ENCODE measurements around the gene HMCN2.

HMCN2 gene

DNA sequence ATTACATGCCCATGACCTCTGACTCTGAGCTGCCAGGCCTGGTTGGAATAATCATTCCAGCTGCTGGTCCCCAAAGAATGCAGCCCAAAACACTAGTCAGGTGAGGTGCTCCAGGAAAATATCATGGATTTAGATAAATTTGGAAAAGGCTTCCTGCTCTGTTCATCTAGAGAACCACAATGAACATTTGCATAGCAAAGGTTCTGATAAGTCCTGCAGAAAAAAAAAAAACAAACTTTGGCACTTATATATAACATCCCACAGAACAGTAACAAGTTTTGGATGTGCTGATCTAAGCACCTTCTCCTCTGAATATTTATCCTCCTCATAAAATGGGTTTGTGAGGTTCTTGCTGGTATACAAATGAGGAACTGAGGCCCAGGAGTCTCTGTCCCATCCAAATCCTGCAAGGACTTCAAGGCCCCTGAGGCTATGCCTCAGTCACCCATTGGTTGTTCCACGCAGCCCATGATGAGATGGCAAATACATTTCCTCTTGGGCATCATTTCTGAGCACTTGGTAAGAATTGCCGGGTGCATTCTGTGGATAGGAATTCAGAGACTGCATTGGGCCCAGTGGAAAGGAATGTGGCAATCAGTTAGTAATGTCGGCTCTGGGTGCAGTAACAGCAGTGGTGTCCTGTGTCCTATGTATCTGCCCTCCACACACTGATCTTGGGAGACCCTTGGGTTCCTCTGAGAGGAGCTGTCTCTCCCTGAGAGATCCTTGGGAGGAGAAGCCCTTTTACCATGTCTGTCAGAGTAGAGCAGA is 105.8 kb downstream of the HMCN2 start:
- no peak for DNase-seq

- DNase-seq: no peak
These were observed 106.5 kb downstream of the HMCN2 start for GRCh38 chr9:130372057-130372456.

GRCh38 chr9:130373679-130374325 is 108.2 kb downstream of the HMCN2 start:
- DNase-seq: no peak

DNA sequence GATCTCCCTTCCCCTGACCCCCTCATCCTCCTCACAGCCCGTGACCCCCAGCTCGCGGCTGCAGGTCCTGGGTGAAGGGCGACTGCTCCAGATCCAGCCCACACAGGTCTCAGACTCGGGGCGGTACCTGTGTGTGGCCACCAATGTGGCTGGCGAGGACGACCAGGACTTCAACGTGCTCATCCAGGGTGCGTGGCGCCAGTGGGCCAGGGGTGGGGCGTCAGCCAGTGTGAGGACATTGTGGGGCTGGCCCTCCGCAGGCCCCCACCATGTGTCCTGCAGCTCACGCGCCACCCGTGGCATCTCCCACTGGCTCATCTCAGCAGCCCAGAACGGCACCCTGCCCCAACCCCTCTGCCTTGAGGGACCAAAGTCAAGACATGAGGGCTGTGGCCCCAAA is 112.1 kb downstream of the HMCN2 start:
- DNase-seq: no peak

DNA sequence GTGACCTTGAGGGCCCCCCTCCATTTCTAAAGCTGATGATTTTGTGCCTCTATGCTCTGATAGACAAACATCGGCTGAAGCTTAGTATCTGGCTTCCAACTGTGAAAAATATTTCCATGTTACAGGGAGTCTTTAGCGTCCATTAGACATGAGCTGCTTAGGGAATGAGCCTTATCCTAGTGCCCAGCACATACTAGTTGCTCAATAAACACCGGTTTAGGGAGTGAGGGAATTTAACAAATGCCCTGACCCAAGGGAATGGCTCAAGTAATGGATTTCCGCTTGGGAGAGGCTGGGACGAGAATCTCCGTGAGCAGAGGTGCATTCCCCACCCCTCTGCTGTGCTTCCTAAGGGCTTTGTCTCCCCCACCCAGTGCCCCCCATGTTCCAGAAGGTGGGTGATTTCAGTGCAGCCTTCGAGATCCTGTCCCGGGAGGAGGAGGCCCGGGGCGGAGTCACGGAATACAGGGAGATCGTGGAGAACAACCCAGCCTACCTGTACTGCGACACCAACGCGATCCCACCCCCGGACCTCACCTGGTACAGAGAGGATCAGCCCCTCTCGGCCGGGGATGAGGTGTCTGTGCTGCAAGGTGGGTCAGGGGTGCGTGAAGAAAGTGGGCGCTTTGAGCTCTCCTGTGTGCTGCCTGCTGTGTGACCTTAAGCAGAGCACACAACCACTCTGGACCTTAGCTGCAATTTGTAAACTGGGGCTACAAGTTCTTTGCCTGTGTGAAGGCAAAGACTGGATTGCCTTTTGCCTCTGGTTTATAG is 113.5 kb downstream of the HMCN2 start:
- DNase-seq: no peak

GRCh38 chr9:130379649-130379970 is 114.0 kb downstream of the HMCN2 start:
- no peak for DNase-seq

DNA sequence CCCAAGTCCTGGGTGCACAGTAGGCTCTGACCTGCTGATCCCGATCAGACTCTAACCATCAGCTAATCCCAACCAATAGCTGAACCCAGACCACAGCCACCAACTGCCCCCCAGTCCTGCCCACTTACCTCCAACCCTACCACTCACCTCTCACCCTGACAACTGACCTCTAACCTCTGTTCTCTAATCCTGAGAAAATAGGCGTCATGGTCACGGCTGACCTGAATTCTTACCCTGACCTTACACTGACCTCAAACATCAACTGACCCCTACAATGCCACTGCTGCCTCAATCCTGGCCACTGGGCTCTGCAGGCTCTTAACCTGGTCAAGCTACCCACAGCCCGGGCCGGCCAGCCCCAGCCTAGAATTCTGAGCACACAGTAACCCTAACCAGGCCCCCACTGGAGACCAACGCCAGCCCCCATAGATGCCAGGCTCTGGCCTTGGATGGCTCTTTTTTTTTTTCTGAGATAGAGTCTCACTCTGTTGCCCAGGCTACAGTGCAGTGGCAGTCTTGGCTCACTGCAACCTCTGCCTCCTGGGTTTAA is 115.4 kb downstream of the HMCN2 start:
- no peak for DNase-seq

DNA sequence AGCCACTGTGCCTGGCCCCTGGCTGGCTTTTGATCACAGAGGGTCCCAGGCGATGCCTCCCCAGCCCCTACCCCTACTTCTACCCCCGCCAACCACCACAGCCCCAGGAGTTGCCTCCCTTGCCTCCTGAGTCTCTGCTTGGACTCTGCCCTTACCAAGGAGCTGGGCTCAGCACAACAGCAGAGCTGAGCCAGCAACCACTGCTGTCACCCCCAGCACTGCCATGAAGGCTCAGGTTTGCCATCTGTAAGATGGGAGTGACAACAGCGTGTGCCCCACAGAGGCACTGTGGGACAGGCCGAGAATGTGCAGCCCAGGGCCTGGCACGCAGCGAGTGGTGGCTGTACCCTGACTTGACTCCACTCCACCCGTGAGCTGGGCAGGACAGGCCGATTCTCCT is 116.1 kb downstream of the HMCN2 start:
- no peak for DNase-seq

DNA sequence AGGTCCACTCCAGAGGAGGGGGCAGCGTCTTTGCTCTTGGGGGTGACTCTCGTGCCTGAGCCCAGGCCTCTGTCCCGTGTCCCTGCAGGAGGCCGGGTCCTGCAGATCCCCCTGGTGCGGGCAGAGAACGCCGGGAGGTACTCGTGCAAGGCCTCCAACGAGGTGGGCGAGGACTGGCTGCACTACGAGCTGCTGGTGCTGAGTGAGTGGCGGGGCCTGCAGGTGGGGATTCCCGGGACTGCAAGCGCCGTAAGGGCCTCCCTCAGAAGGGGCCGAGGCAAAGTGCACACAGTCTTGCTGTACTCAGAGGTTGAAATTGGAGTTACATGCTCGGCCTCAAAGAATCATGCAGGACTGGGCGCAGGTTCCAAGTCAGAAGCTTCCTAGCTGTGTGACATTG is 116.5 kb downstream of the HMCN2 start:
- DNase-seq: no peak

DNA sequence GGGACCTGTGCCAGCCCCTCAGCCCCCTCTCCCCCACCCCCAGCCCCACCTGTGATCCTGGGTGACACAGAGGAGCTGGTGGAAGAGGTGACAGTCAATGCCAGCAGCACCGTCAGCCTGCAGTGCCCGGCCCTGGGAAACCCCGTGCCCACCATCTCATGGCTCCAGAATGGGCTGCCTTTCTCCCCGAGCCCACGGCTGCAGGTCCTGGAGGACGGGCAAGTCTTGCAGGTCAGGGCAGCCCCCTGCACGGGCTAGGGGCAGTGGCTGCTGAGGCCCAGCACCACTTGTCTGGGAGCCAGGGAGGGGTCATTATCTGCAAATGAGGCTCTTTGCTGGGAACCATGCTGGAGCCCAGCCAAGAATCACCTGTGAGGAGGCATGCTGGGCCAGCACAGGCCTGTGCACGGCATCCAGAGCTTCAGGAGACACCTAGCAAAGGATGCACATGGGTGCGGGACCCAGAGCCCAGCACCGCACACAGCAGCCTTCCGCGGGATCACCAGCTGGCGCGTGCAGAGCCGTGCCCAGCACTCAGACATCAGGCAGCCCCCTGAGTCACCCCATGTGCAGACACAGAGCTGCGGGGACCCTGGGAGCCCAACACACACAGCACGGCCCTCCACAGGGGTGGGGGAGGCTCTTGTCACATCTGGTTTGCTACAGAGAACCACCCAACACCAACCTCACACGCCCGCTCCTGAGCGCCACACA is 117.2 kb downstream of the HMCN2 start:
- no peak for DNase-seq

DNA sequence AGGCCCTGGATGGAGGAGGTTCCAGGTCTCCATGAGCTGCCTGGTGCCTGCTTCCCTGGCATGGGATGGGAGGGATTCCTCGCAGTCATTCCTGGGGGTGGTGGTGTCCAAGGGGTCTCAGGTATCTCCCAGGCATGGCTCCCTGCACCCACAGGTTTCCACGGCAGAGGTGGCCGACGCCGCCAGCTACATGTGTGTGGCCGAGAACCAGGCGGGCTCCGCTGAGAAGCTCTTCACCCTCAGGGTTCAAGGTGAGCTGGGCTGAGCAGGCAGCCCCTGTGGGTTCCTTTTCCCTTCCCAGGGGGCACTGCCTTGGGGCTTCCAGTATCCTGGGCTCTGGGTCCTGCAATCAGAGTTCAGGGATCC is 117.8 kb downstream of the HMCN2 start:
- no peak for DNase-seq

GRCh38 chr9:130383979-130384676 is 118.6 kb downstream of the HMCN2 start:
- no peak for DNase-seq

DNA sequence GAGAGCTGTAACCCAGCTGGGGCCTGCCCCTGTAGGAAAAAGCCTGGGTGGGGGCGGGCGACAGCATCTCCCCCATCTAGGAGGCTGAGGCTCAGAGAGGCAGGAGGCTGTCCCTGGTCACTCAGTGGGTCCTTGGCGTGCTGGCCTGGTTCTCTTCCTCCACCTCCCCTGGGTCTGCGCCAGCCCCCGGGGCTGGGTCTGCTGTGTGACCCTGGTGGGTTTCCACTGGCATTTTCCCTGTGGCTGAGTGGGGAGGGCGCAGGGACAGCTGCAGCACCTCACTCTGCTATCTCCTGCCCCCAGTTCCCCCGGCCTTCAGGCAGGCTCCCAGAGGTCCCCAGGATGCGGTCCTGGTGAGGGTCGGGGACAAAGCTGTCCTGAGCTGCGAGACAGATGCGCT is 119.7 kb downstream of the HMCN2 start:
- DNase-seq: no peak

DNA sequence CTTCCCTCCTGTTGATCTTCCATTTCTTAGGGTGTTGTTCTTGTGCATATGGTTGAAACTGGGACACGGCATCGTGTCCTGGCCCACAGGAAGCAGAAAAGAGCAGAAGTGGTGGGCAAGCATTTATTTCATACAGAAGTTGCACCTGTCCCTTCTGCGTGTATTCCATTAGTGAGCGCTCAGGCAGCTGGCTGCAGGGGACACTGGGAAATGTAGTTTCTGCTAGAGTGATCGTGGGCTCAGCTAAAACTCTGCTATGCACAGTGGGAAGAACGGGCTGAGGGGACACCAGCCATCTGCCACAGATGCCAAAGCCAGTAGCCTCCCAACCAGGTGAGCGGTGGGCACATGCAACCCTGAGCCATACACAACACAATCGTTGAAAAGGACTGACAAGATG is 121.8 kb downstream of the HMCN2 start:
- no peak for DNase-seq

DNA sequence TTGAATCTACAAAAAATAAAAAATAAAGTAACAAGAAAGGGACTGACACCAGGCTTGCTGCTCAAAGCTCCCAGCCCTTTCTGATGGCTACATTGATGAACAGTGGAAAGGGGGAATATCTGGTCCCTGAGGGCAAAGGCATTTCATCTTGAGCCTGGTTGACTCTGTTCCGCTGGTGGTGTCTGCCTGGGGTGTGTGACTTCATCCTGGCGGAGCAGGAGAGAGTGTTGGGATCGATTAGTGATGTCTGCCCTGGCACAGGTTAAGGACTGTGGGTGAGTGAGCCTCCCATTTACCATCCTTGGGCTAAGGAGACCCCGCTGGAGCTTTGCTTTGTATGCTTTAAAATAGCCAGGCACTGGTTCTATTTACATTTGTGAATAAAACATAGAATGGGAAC is 122.3 kb downstream of the HMCN2 start:
- no peak for DNase-seq

- no peak for DNase-seq
These were observed 124.8 kb downstream of the HMCN2 start for GRCh38 chr9:130390390-130390789.

DNA sequence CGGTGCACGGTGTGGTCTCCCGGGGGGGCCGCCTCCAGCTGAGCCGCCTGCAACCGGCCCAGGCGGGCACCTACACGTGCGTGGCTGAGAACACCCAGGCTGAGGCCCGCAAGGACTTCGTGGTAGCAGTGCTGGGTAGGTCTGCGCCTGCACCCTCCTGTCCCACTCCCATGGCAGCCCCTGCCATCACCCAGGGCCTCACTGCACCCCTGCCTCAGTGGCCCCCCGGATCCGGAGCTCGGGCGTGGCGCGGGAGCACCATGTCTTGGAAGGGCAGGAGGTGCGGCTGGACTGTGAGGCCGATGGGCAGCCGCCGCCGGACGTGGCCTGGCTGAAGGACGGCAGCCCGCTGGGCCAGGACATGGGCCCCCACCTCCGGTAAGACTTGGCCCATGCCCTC is 125.4 kb downstream of the HMCN2 start:
- no peak for DNase-seq

- no peak for DNase-seq
These were observed 126.3 kb downstream of the HMCN2 start for GRCh38 chr9:130391866-130392265.

GRCh38 chr9:130393681-130394071 is 128.1 kb downstream of the HMCN2 start:
- no peak for DNase-seq

DNA sequence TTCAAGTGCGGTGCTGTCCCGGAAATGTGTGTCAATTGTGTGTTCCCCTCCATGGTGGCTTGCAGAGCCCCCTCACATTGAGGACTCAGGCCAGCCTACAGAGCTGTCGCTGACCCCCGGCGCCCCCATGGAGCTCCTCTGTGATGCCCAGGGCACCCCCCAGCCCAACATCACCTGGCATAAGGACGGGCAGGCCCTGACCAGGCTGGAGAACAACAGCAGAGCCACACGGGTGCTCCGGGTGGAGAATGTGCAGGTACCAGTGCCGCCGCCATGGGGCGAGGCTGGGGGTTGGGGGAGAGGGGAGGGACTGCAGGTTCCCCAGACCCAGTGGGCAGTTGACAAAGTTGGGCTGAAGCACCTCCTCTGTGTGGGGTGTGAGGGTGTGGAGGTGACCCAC is 128.8 kb downstream of the HMCN2 start:
- DNase-seq: no peak

- DNase-seq: no peak
These were observed 129.4 kb downstream of the HMCN2 start for GRCh38 chr9:130394814-130395470.

GRCh38 chr9:130395810-130396435 is 130.4 kb downstream of the HMCN2 start:
- no peak for DNase-seq
